Endometrium (tissue), 2 donors: ENCODE results near the gene PKP1.

Source experiments
- FAIRE-seq: peaks from 2 replicates; lab custom pipeline; 2012; peaks lifted over from hg19 to GRCh38; lab: Jason Lieb, UNC
- donor health status: control.
- donor health status: control.

Gene PKP1

GRCh38 chr1:201370500-201370899 lies 87.2 kb downstream of the PKP1 start:
- FAIRE-seq, result no peak

GRCh38 chr1:201371276-201371675 lies 88.0 kb downstream of the PKP1 start:
- no peak for FAIRE-seq

DNA sequence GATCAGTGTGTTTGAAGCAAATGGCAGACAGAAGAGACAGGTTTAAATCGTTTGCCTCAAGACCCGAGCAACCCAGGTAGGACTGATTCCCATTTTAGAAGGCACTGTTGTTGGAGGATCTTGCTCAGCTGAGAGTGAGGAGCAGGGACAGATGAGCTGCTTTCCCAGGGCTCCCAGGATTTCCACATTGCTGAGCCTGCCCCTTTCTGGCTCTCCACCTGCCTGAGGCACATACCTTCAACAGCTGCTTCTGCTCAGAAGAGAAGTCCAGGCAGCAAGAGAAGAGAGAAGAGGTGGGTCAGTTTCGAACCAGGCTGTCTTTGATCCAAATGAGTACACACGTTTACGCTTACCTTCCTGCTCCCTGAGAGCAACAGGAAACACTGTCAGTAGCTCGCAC lies 88.5 kb downstream of the PKP1 start:
- FAIRE-seq, result no peak

GRCh38 chr1:201374364-201374763 lies 91.1 kb downstream of the PKP1 start:
- FAIRE-seq, result no peak

GRCh38 chr1:201375169-201375568 lies 91.9 kb downstream of the PKP1 start:
- no peak for FAIRE-seq

GRCh38 chr1:201376107-201376463 lies 92.8 kb downstream of the PKP1 start:
- FAIRE-seq, result no peak

DNA sequence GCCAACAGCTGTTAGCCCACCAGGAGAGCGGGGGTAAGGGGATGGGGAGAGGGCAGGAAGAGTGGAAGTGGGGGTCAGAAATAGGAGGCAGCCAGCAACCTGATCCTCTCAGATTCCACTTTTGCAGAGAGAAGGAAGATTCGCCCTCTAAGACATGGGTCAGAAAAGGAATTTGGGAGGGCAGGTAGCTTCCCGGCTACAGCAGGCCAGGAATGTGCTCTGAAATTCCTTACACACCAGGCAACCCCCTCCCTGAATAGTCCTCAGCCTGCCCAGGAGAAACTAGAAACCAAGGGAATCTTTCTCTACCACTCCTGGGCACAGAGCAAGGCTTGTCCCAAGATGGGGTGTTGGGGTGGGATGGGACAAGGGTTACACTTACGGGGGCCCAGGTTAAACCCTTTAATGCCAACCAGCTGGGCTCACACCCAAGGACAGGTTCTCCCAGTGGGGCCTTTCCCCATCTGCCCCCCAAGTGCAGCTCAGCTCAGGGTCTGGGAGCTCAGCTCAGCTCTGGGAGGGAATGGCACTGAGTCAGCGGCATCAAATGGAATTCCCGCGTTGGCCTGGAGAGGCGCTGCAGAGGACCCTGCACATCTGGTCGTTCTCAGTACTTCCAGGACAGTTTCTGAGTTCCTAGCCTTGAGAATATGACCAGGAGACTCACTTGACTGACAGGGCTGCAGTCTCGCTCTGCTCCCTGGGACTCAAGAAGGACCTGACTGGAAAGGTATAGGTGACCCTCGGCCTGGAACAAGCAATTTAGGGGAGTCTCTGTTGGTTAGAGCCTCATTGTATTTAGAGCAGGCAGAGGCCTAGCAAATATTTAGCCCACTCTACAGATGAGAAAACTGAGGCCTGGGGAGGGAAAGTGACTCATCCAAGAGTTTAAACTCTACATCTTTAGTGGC lies 93.4 kb downstream of the PKP1 start:
- FAIRE-seq, result no peak

GRCh38 chr1:201377611-201378092 lies 94.3 kb downstream of the PKP1 start, which contains the start of gene TNNT2:
TSS of gene TNNT2 (minus strand) at chr1:201377680. CDS start at chr1:201373254, 4,426 bp downstream.
- FAIRE-seq, result no peak

DNA sequence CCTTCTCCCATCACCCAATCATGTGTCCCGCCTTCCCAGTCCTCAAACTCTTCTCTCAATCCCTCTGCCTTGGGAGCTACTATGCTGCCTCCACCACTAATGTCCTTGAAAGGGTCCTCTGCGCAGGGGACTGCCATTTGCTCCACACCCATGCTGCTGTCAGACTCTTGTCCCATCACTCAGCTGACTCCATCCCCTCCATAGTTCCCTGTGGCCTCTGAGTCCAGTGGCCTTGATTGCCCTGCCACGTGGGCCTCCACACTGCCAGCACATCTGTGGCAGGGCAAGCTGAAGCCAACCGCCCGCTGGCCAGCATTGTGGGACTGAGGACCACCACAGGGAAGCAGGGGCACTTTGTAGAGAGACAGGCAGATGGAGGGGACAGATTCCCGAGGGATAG lies 95.5 kb downstream of the PKP1 start:
- no peak for FAIRE-seq

DNA sequence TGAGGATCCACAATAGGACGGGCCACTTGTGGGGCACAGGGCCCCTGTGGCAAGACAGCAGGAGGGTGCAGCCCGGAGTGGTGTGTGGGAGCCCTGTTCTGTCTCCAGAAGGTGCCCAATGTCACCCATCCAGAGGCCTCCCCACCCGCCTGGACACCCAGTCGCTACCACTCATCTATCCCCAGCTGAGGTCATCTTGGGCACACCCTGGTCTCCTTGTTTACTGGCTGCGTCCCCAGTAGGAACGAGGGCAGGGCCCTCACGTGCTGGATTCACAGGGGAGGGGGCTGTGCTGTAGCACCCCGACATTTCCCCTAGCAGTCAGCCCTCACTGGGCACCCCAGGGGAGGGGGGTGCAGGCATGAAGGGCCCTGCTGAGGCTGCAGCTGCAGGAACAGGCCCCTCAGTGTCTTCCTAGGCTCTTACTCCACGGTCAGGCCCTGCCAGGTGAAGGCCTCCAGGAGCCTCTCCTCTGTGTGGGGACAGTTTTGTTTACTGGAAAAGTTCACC lies 96.5 kb downstream of the PKP1 start:
- FAIRE-seq, result no peak

GRCh38 chr1:201381130-201381529 lies 97.8 kb downstream of the PKP1 start:
- no peak for FAIRE-seq
